ENCODE results near the gene SEPTIN8.
"Not testable (repeated sequence)": the region's sequence is repeated elsewhere in the genome, so short reads cannot be mapped to it uniquely, and the experiment has no call there.

SEPTIN8 gene

GRCh38 chr5:132812781-132813598 is 36.0 kb upstream of the SEPTIN8 start, which contains the start of gene SOWAHA:
SOWAHA (plus strand) TSS chr5:132813302; CDS start chr5:132813622, 320 bp downstream.
- no peak for DNase-seq

GRCh38 chr5:132812123-132812765 is 35.2 kb upstream of the SEPTIN8 start:
- no peak for DNase-seq

- DNase-seq, result no peak
These were observed 33.6 kb upstream of the SEPTIN8 start for GRCh38 chr5:132810605-132811004.

GRCh38 chr5:132808866-132809265 is 31.8 kb upstream of the SEPTIN8 start:
- no peak for DNase-seq

GRCh38 chr5:132808448-132808847 is 31.4 kb upstream of the SEPTIN8 start:
- no peak for DNase-seq

GRCh38 chr5:132807163-132807838 is 30.3 kb upstream of the SEPTIN8 start:
- no peak for DNase-seq

GRCh38 chr5:132806804-132807162 is 29.7 kb upstream of the SEPTIN8 start:
- DNase-seq, result not testable (repeated sequence)

GRCh38 chr5:132805872-132806271 is 28.8 kb upstream of the SEPTIN8 start:
- not testable (repeated sequence) for DNase-seq

GRCh38 chr5:132804219-132804618 is 27.2 kb upstream of the SEPTIN8 start:
- not testable (repeated sequence) for DNase-seq

- not testable (repeated sequence) for DNase-seq
These were observed 25.6 kb upstream of the SEPTIN8 start for GRCh38 chr5:132802685-132803066.

GRCh38 chr5:132802044-132802684 is 25.1 kb upstream of the SEPTIN8 start:
- no peak for DNase-seq

GRCh38 chr5:132800545-132800944 is 23.5 kb upstream of the SEPTIN8 start:
- no peak for DNase-seq

- DNase-seq, result no peak
These were observed 22.4 kb upstream of the SEPTIN8 start for GRCh38 chr5:132799392-132799791.

GRCh38 chr5:132797651-132798050 is 20.6 kb upstream of the SEPTIN8 start:
- no peak for DNase-seq

- no peak for DNase-seq
These were observed 14.0 kb upstream of the SEPTIN8 start for GRCh38 chr5:132791026-132791425.

- no peak for DNase-seq
These were observed 13.3 kb upstream of the SEPTIN8 start for GRCh38 chr5:132790201-132790865.

- DNase-seq, result no peak
These were observed 12.2 kb upstream of the SEPTIN8 start for GRCh38 chr5:132788990-132789886.

- no peak for DNase-seq
These were observed 11.5 kb upstream of the SEPTIN8 start for GRCh38 chr5:132788508-132788907.

- no peak for DNase-seq
These were observed 10.0 kb upstream of the SEPTIN8 start for GRCh38 chr5:132787076-132787475.

- no peak for DNase-seq
These were observed 8.8 kb upstream of the SEPTIN8 start for GRCh38 chr5:132785864-132786263.

GRCh38 chr5:132785365-132785764 is 8.3 kb upstream of the SEPTIN8 start:
- no peak for DNase-seq

GRCh38 chr5:132782101-132782500 is 5.1 kb upstream of the SEPTIN8 start:
- DNase-seq, result no peak
